HEK293T (cell line): ENCODE results near the gene CXCL6.

Experiments used
- FOXA1 ChIP-seq: fragments of 450-650 bp; IDR thresholded peaks from 2 replicates; pipeline ENCODE4 v1.6.1; 2016; ENCODE audit warnings: mild to moderate bottlenecking
- FOXK2 ChIP-seq: fragments of 450-650 bp; IDR thresholded peaks from 2 replicates; pipeline ENCODE4 v1.6.1; 2016; ENCODE audit warnings: mild to moderate bottlenecking
- FOXM1 ChIP-seq: fragments of 450-650 bp; IDR thresholded peaks from 2 replicates; pipeline ENCODE4 v1.6.1; 2017; ENCODE audit warnings: mild to moderate bottlenecking, borderline replicate concordance
- HDGF ChIP-seq: fragments of 450-650 bp; IDR thresholded peaks from 2 replicates; pipeline ENCODE4 v1.6.1; 2017; ENCODE audit warnings: antibody characterized with exemption, borderline replicate concordance
- SP1 ChIP-seq: fragments of 450-650 bp; IDR thresholded peaks from 2 replicates; pipeline ENCODE4 v1.6.1; 2017
- SUZ12 ChIP-seq: fragments of 450-650 bp; IDR thresholded peaks from 2 replicates; pipeline ENCODE4 v1.6.1; 2016; ENCODE audit warnings: mild to moderate bottlenecking
- TARDBP ChIP-seq: fragments of 450-650 bp; IDR thresholded peaks from 2 replicates; pipeline ENCODE4 v1.6.1; 2016

DNA sequence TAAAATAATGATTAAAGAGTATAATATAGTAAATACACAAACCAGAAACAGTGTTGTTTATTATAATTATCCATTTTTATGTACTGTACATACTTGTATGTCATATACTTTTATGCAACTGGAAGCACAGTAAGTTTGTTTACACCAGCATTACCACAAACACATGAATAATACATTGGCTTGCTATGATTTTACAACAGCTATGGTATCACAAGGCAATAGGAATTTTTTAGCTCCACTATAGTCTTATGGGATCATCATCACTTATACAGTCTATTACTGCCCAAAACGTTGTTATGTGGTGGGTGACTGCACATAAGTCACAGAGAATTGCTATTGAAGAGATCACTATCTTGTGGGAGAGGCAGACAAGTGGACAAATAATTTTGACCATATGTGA is 14.8 kb downstream of the CXCL6 start:
- TF ChIP-seq FOXM1 = no peak
- TF ChIP-seq SP1 = no peak
- no peak for TF ChIP-seq SUZ12
- TF ChIP-seq FOXK2 = no peak
- TF ChIP-seq FOXA1 = no peak
- TF ChIP-seq TARDBP = no peak
- no peak for TF ChIP-seq HDGF
